AG09309 (cell line): ENCODE results near the gene PP2D1.
"Not testable (repeated sequence)": the region's sequence is repeated elsewhere in the genome, so short reads cannot be mapped to it uniquely, and the experiment has no call there.

ENCODE experiments used
- DNase-seq: peaks from one replicate; pipeline ENCODE4 v3.0.0-alpha.2; 2010; ENCODE audit warnings: low read depth
- H3K4me3 ChIP-seq: 2 replicates; pipeline ENCODE4 v1.5.1; 2011; ENCODE audit warnings: mild to moderate bottlenecking, low read depth, low read length, moderate library complexity; ENCODE audit not compliant: control insufficient read depth
- CTCF ChIP-seq: IDR thresholded peaks from 2 replicates; pipeline ENCODE4 v1.5.1; 2011; ENCODE audit warnings: mild to moderate bottlenecking, low read depth, low read length, inconsistent platforms; ENCODE audit not compliant: insufficient read depth, control insufficient read depth; ENCODE audit errors: missing control alignments

Gene PP2D1

DNA sequence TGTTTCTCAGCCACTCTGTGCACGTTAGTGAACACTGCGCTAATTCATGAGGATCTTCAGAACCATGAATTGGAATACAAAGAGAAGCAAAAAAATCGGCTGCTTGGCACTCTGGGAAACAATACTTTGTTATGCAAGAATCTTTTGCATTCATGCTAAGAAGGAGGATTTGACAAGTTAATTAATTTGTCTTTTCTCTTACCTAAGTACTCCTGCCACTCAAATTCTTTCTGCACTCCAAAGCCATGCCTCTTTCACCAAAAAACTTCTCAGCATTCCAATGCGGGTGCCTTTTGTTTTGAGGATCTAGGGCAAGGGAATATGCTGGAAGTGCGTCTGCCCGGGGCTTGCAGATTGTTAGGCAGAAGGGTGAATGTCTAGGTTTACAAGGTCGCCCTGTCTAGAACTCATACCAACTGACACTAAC, 16.9 kb upstream of the PP2D1 start:
- DNase-seq, result no peak
- TF ChIP-seq CTCF, result no peak
- no peak overlapping the region for H3K4me3 ChIP-seq

DNA sequence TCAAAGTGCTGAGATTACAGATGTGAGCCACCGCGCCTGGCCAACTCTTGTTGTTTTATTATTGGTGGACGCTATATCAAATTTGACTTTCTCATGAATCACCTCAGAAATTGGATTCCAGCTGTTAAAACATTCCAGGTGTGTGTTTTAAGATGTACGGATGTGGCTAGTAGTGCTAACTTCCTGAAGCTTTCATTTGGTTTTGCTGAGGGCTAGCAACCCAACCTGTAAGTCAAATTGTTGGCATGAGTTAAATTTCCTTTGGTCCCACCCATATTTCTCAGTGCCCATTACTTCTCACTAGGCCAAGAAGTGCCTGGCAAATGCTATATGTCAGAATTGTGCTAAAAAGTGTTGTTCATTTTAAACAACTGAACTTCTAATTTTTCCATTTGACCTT, 15.1 kb upstream of the PP2D1 start:
- no peak overlapping the region for H3K4me3 ChIP-seq
- DNase-seq, result no peak
- TF ChIP-seq CTCF, result no peak

- TF ChIP-seq CTCF, result no peak
- DNase-seq, result no peak
- no peak overlapping the region for H3K4me3 ChIP-seq
Measured at GRCh38 chr3:20023623-20024405, 11.8 kb upstream of the PP2D1 start.

DNA sequence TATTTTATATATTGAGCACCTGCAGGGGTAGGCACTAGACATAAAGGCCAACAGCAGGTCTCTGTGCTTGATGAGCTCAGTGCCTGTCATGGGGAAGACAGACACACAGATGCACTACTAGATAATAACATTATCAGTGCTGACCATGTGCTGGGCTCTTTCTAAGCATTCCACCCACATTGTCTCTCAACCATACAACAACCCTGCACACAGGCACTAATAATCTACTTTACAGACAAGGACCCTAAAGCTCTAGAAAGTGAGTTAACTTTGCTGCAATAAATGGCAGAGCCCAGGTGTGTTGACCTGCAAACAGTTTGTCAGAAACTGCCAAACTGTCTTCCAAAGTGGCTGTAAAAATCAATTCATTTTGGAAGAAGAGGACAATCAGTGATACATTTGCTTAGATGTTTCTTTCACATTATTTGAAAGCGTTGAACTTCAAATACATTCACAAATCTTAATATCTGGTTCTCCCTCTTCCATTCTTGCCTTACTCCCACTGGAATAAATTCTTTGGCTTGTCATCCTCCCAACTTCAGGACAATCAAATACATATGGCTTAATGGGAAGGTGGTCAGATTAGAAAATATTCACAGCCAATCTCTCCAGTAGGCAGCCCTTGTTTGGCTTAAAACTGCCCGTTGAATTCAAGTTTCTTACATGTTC, 11.0 kb upstream of the PP2D1 start:
- no peak overlapping the region for H3K4me3 ChIP-seq
- DNase-seq, result no peak
- no peak for TF ChIP-seq CTCF

DNA sequence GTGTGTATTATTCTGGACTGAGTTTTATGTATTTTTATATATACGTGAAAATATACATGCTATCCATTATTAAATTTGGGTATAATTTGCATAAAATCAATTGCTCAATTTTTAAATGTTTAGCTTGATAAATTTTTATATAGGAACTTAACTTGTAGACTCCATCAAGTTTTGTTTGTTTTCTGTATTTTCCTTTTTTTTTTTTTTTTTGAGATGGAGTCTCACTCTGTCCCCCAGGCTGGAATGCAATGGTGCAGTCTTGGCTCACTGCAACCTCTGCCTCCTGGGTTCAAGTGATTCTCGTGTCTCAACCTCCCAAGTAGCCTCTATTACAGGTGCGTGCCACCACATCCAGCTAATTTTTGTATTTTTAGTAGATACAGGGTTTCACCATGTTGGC, 4.0 kb upstream of the PP2D1 start:
- not testable (repeated sequence) for DNase-seq, H3K4me3 ChIP-seq

- TF ChIP-seq CTCF, result no peak
- no peak overlapping the region for H3K4me3 ChIP-seq
- no peak for DNase-seq
Measured at GRCh38 chr3:20015525-20015924, 3.5 kb upstream of the PP2D1 start.

DNA sequence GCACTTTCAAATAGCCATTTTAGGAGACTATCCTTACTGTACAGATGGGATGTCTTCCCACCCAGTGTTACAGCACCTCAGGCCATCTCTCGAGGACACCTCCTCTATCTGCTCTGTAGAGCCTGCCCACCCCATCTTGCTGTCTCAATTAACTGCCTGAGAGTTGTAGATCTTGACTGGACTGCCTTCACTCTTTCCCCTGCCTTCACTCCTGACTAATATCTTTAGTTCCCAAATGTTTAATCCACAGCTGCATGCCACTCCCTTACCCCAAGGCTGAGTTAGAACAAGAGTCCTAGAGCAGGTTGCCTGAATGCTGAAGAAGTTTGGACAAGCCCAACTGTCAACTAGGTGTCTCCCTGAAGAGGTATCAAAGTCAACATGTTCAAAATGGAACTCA, 1.3 kb upstream of the PP2D1 start:
- TF ChIP-seq CTCF, result no peak
- H3K4me3 ChIP-seq, result no peak overlapping the region
- no peak for DNase-seq
